Vagina (tissue), 2 donors: ENCODE data around the gene TCEANC. TPM values are rescaled to one million over a fixed set of nuclear protein-coding genes. Genes with fewer than 3 reads are reported as not detected.
"Not testable (repeated sequence)": the region's sequence is repeated elsewhere in the genome, so short reads cannot be mapped to it uniquely, and the experiment has no call there.

Experiments used
- DNase-seq, 2 donors: peaks; one replicate each; pipeline ENCODE4 v3.0.0-alpha.2; 2017; ENCODE audit errors: extremely low spot score in 2 of 2
- H3K27ac ChIP-seq: fragments of 200-600 bp; sonication (generic); one replicate; pipeline ENCODE4 v1.5.1; 2019
- H3K27me3 ChIP-seq: fragments of 200-600 bp; sonication (generic); one replicate; pipeline ENCODE4 v1.5.1; 2019
- H3K36me3 ChIP-seq, 2 donors: fragments of 200-600 bp; sonication (generic); one replicate each; pipeline ENCODE4 v1.5.1; 2017 to 2019
- H3K4me1 ChIP-seq: fragments of 200-600 bp; sonication (generic); one replicate; pipeline ENCODE4 v1.5.1; 2019
- H3K4me3 ChIP-seq, 2 donors: fragments of 200-600 bp; sonication (generic); 1 replicate in 1 of 2; 2 replicates in 1 of 2; pipeline ENCODE4 v1.5.1; 2016 to 2019
- H3K9me3 ChIP-seq: fragments of 200-600 bp; sonication (generic); one replicate; pipeline ENCODE4 v1.5.1; 2019
- CTCF ChIP-seq, 3 experiments: fragments of 450-650 bp in 2 of 3; fragments of 200-600 bp in 1 of 3; sonication (generic) in 1 of 3; IDR thresholded peaks; one replicate each; pipeline ENCODE4 v1.5.1; 2017 to 2019; ENCODE audit warnings: antibody characterized with exemption in 3 of 3, mild to moderate bottlenecking in 2 of 3, moderate library complexity in 2 of 3
- POLR2A ChIP-seq, 2 donors: fragments of 450-650 bp; IDR thresholded peaks; one replicate each; pipeline ENCODE4 v1.6.1; 2017; ENCODE audit warnings: antibody characterized with exemption in 2 of 2, mild to moderate bottlenecking in 2 of 2, moderate library complexity in 2 of 2
- POLR2AphosphoS5 ChIP-seq, 2 donors: sonication (generic); formaldehyde crosslinking; IDR thresholded peaks; one replicate each; pipeline ENCODE4 v1.9.0; 2017; ENCODE audit warnings: antibody characterized with exemption in 2 of 2, mild to moderate bottlenecking in 2 of 2, low read depth in 1 of 2; ENCODE audit not compliant: insufficient read depth in 1 of 2
- intact Hi-C: fragments of 100-400 bp; cut with DNase I; formaldehyde crosslinking; loops from one replicate; pipeline ENCODE4 v1.15.1; 2023
- total RNA-seq: library from RNA; depleted of rRNA; stranded (reverse); fragments of >200 nt; gene quantifications from one replicate; pipeline ENCODE4 v1.2.3, GENCODE V29; 2016

The TCEANC gene
- total RNA-seq, 1 donor from 2014 or later = 3.2 TPM

- intact Hi-C loops = no loop called here
- Histone ChIP-seq H3K4me1 (peaks cover 10% of the 10 kb centered on the region), H3K27ac (no peak overlapping the region), H3K36me3 (no peaks in the 10 kb centered on the region), H3K27me3 (no peaks in the 10 kb centered on the region), H3K4me3 (no peak overlapping the region), H3K9me3 (no peaks in the 10 kb centered on the region)
- no peak for DNase-seq
- TF ChIP-seq POLR2AphosphoS5 (IDR thresholded peaks at IDR 0.05; ENCODE audit: insufficient read depth in 1 of 2, low read depth in 1 of 2) = no peak
- TF ChIP-seq POLR2A (IDR thresholded peaks at IDR 0.05) = no peak
- TF ChIP-seq CTCF (IDR thresholded peaks at IDR 0.05) = no peak
Measured at GRCh38 chrX:13647709-13648212, 5.2 kb upstream of the TCEANC start.

- H3K4me3 ChIP-seq, H3K36me3 ChIP-seq, H3K27me3 ChIP-seq, H3K9me3 ChIP-seq, H3K27ac ChIP-seq, intact Hi-C loops, DNase-seq: not testable (repeated sequence)
- peaks cover 11% of the 10 kb centered on the region for H3K4me1 ChIP-seq
Measured at GRCh38 chrX:13648336-13648735, 4.6 kb upstream of the TCEANC start.

- no peak for DNase-seq
- intact Hi-C loops = no loop called here
- Histone ChIP-seq H3K36me3 (no peaks in the 10 kb centered on the region), H3K4me3 (no peak overlapping the region), H3K9me3 (no peaks in the 10 kb centered on the region), H3K4me1 (peaks cover 15% of the 10 kb centered on the region), H3K27ac (no peak overlapping the region), H3K27me3 (no peaks in the 10 kb centered on the region)
- no peak for TF ChIP-seq CTCF (IDR thresholded peaks at IDR 0.05)
- no peak for TF ChIP-seq POLR2AphosphoS5 (IDR thresholded peaks at IDR 0.05; ENCODE audit: insufficient read depth in 1 of 2, low read depth in 1 of 2)
- TF ChIP-seq POLR2A (IDR thresholded peaks at IDR 0.05) = no peak
Measured at GRCh38 chrX:13649838-13650237, 3.1 kb upstream of the TCEANC start.

- Histone ChIP-seq H3K27ac (no peak overlapping the region), H3K27me3 (no peaks in the 10 kb centered on the region), H3K4me3 (no peak overlapping the region), H3K9me3 (no peaks in the 10 kb centered on the region), H3K36me3 (no peaks in the 10 kb centered on the region), H3K4me1 (peaks cover 15% of the 10 kb centered on the region)
- DNase-seq = no peak
- TF ChIP-seq POLR2AphosphoS5 (IDR thresholded peaks at IDR 0.05; ENCODE audit: insufficient read depth in 1 of 2, low read depth in 1 of 2) (no peak), CTCF (IDR thresholded peaks at IDR 0.05) (no peak), POLR2A (IDR thresholded peaks at IDR 0.05) (no peak)
- intact Hi-C loops = no loop called here
Measured at GRCh38 chrX:13650318-13650717, 2.6 kb upstream of the TCEANC start.

GRCh38 chrX:13651150-13651549 is 1.8 kb upstream of the TCEANC start:
- Histone ChIP-seq H3K36me3 (no peaks in the 10 kb centered on the region), H3K9me3 (no peaks in the 10 kb centered on the region), H3K27me3 (no peaks in the 10 kb centered on the region), H3K27ac (no peak overlapping the region), H3K4me3 (no peak overlapping the region), H3K4me1 (peaks cover 15% of the 10 kb centered on the region)
- DNase-seq = no peak
- intact Hi-C loops = no loop called here
- no peak for TF ChIP-seq CTCF (IDR thresholded peaks at IDR 0.05)
- TF ChIP-seq POLR2A (IDR thresholded peaks at IDR 0.05) = no peak
- no peak for TF ChIP-seq POLR2AphosphoS5 (IDR thresholded peaks at IDR 0.05; ENCODE audit: insufficient read depth in 1 of 2, low read depth in 1 of 2)
